Parathyroid adenoma (tissue), 2 donors: Measurements from ENCODE around the gene KCNQ1.

Source experiments
- H2AFZ ChIP-seq: fragments of 300-600 bp; sonication (generic); one replicate; pipeline ENCODE4 v1.7.0; 2017; ENCODE audit warnings: antibody characterized with exemption, mild to moderate bottlenecking
- H3K27ac ChIP-seq: fragments of 300-600 bp; sonication (generic); one replicate; pipeline ENCODE4 v1.7.0; 2017
- H3K27me3 ChIP-seq: fragments of 300-600 bp; sonication (generic); one replicate; pipeline ENCODE4 v1.7.0; 2017; ENCODE audit warnings: low read length; ENCODE audit not compliant: control insufficient read depth, insufficient read depth
- H3K36me3 ChIP-seq: fragments of 300-600 bp; sonication (generic); one replicate; pipeline ENCODE4 v1.7.0; 2017; ENCODE audit warnings: low read length; ENCODE audit not compliant: control insufficient read depth, insufficient read depth
- H3K4me1 ChIP-seq: fragments of 300-600 bp; sonication (generic); one replicate; pipeline ENCODE4 v1.7.0; 2017; ENCODE audit warnings: control low read depth
- H3K4me2 ChIP-seq: fragments of 300-600 bp; sonication (generic); one replicate; pipeline ENCODE4 v1.7.0; 2017; ENCODE audit warnings: low read length
- H3K4me3 ChIP-seq: fragments of 300-600 bp; sonication (generic); one replicate; pipeline ENCODE4 v1.7.0; 2017; ENCODE audit warnings: low read depth, low read length
- H3K79me2 ChIP-seq: fragments of 300-600 bp; sonication (generic); one replicate; pipeline ENCODE4 v1.7.0; 2017; ENCODE audit warnings: control low read depth
- H3K9ac ChIP-seq: fragments of 300-600 bp; sonication (generic); one replicate; pipeline ENCODE4 v1.7.0; 2017; ENCODE audit warnings: mild to moderate bottlenecking
- H3K9me3 ChIP-seq: fragments of 300-600 bp; sonication (generic); one replicate; pipeline ENCODE4 v1.7.0; 2017; ENCODE audit warnings: low read length; ENCODE audit not compliant: control insufficient read depth
- CTCF ChIP-seq: fragments of 300-600 bp; sonication (generic); IDR thresholded peaks from one replicate; pipeline ENCODE4 v1.7.0; 2017; ENCODE audit warnings: antibody characterized with exemption, mild to moderate bottlenecking
- donor health status: primary hyperparathyroidism.

KCNQ1 gene

GRCh38 chr11:2513441-2513840 lies 68.6 kb downstream of the KCNQ1 start:
- Histone ChIP-seq H3K9ac (no peak overlapping the region), H3K36me3 (no peaks in the 10 kb centered on the region), H3K4me2 (no peak overlapping the region), H3K4me1 (no peaks in the 10 kb centered on the region), H3K27ac (no peak overlapping the region), H3K79me2 (no peaks in the 10 kb centered on the region), H2AFZ (no peak overlapping the region), H3K9me3 (no peaks in the 10 kb centered on the region), H3K27me3 (no peaks in the 10 kb centered on the region), H3K4me3 (no peak overlapping the region)
- no peak for TF ChIP-seq CTCF

GRCh38 chr11:2515401-2516275 lies 70.8 kb downstream of the KCNQ1 start:
- no peaks in the 10 kb centered on the region for H3K27me3 ChIP-seq
- H3K4me1 ChIP-seq = no peaks in the 10 kb centered on the region
- H3K79me2 ChIP-seq = no peaks in the 10 kb centered on the region
- H3K9me3 ChIP-seq = no peaks in the 10 kb centered on the region
- H3K9ac ChIP-seq = no peak overlapping the region
- no peaks in the 10 kb centered on the region for H3K36me3 ChIP-seq
- no peak overlapping the region for H2AFZ ChIP-seq
- no peak overlapping the region for H3K4me2 ChIP-seq
- H3K27ac ChIP-seq = no peak overlapping the region
- TF ChIP-seq CTCF = no peak
- H3K4me3 ChIP-seq = no peak overlapping the region

- Histone ChIP-seq H3K79me2 (no peaks in the 10 kb centered on the region), H3K4me3 (no peak overlapping the region), H3K27me3 (no peaks in the 10 kb centered on the region), H3K4me1 (no peaks in the 10 kb centered on the region), H3K4me2 (no peak overlapping the region), H2AFZ (no peak overlapping the region), H3K9ac (no peak overlapping the region), H3K9me3 (no peaks in the 10 kb centered on the region), H3K36me3 (no peaks in the 10 kb centered on the region), H3K27ac (no peak overlapping the region)
- no peak for TF ChIP-seq CTCF
These were observed 71.6 kb downstream of the KCNQ1 start for GRCh38 chr11:2516276-2517015.

GRCh38 chr11:2517016-2517385 lies 72.2 kb downstream of the KCNQ1 start:
- TF ChIP-seq CTCF = no peak
- Histone ChIP-seq H3K27me3 (no peaks in the 10 kb centered on the region), H3K4me1 (no peaks in the 10 kb centered on the region), H2AFZ (no peak overlapping the region), H3K9me3 (no peaks in the 10 kb centered on the region), H3K36me3 (no peaks in the 10 kb centered on the region), H3K27ac (no peak overlapping the region), H3K79me2 (no peaks in the 10 kb centered on the region), H3K9ac (no peak overlapping the region), H3K4me3 (no peak overlapping the region), H3K4me2 (no peak overlapping the region)
